Erythroblast (primary cell): Measurements from ENCODE around the gene ARMC12.

ENCODE experiments used
- GATA1 ChIP-seq: IDR thresholded peaks from 2 replicates; pipeline ENCODE4 v1.6.1; 2011; ENCODE audit warnings: low read depth, mild to moderate bottlenecking, control low read depth, low read length, moderate library complexity
- POLR2A ChIP-seq: IDR thresholded peaks from 2 replicates; pipeline ENCODE4 v1.6.1; 2011; ENCODE audit warnings: mild to moderate bottlenecking, low read length

GRCh38 chr6:35745509-35745908 lies 8.7 kb downstream of the ARMC12 start:
- no peak for TF ChIP-seq POLR2A
- no peak for TF ChIP-seq GATA1
